AG04450 (cell line): ENCODE results near the gene CLCN3. TPM values are rescaled to one million over a fixed set of nuclear protein-coding genes. Genes with fewer than 3 reads are reported as not detected.

Source experiments
- CTCF ChIA-PET: fragments of 300-600, 350-600 bp; formaldehyde crosslinking; extraction: SDS; loops from one replicate; lab custom pipeline; 2022; ENCODE audit warnings: antibody characterized with exemption, inconsistent platforms; lab: Charles Lee
- POLR2A ChIA-PET: fragments of 350-600 bp; formaldehyde crosslinking; extraction: SDS; loops from one replicate; lab custom pipeline; 2021; ENCODE audit warnings: antibody characterized with exemption, inconsistent platforms; lab: Yijun Ruan, JAX
- DNase-seq: peaks from one replicate; pipeline ENCODE4 v3.0.0-alpha.2; 2011; ENCODE audit warnings: low read depth, low spot score
- H3K27ac ChIP-seq: one replicate; pipeline ENCODE4 v1.5.1; 2012; ENCODE audit warnings: low read depth, low read length, control low read depth
- H3K27me3 ChIP-seq: one replicate; pipeline ENCODE4 v1.6.0; 2012; ENCODE audit warnings: low read length; ENCODE audit not compliant: control insufficient read depth, insufficient read depth
- H3K4me3 ChIP-seq: 2 replicates; pipeline ENCODE4 v1.5.1; 2011; ENCODE audit warnings: mild to moderate bottlenecking, low read depth, low read length, control low read depth
- H3K9me3 ChIP-seq: 2 replicates; pipeline ENCODE4 v1.5.1; 2012; ENCODE audit warnings: low read length; ENCODE audit not compliant: control insufficient read depth, insufficient read depth
- polyA plus RNA-seq: library from polyadenylated mRNA; depleted of rRNA; stranded (reverse); fragments of >200 nt; gene quantifications from 2 replicates; pipeline ENCODE4 v1.2.3, GENCODE V29; 2011
- TF ChIP-seq, protein P1 (sequence below): IDR thresholded peaks from 2 replicates; pipeline ENCODE4 v1.5.1; 2011; ENCODE audit warnings: low read depth, low read length, control low read depth, inconsistent platforms

The CLCN3 gene
- polyA plus RNA-seq, 1 experiment: 36.5 TPM

DNA sequence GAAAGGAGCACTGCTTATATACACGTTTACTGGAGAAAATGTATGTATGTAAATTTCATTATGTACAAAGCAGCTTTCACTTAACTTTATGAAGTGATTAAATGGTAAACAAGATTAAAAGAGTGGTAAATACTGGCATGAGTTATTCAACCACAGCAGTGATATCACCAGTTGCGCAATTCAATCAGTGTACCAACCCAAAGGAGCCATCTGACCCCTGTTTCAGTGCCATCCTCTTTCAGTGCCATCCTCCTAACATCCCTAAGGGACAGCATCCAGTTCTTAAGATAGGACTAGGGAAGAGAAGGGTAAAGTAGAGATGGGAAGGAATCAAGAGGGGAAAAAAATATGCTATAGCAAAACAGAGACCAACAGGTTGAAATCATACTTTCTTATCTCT is 121.2 kb downstream of the CLCN3 start:
- DNase-seq: no peak
- CTCF ChIA-PET: no interaction called here
- Histone ChIP-seq H3K9me3 (no peaks in the 10 kb centered on the region), H3K27me3 (no peaks in the 10 kb centered on the region), H3K4me3 (no peak overlapping the region), H3K27ac (no peak overlapping the region)
- POLR2A ChIA-PET: no interaction called here
- TF ChIP-seq, protein P1, sequence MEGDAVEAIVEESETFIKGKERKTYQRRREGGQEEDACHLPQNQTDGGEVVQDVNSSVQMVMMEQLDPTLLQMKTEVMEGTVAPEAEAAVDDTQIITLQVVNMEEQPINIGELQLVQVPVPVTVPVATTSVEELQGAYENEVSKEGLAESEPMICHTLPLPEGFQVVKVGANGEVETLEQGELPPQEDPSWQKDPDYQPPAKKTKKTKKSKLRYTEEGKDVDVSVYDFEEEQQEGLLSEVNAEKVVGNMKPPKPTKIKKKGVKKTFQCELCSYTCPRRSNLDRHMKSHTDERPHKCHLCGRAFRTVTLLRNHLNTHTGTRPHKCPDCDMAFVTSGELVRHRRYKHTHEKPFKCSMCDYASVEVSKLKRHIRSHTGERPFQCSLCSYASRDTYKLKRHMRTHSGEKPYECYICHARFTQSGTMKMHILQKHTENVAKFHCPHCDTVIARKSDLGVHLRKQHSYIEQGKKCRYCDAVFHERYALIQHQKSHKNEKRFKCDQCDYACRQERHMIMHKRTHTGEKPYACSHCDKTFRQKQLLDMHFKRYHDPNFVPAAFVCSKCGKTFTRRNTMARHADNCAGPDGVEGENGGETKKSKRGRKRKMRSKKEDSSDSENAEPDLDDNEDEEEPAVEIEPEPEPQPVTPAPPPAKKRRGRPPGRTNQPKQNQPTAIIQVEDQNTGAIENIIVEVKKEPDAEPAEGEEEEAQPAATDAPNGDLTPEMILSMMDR: no peak

GRCh38 chr4:169744601-169745000 is 124.2 kb downstream of the CLCN3 start:
- no peak for DNase-seq
- ChIA-PET CTCF (interaction anchor here (0.9 kb wide), 1 partner anchor 178 kb away, joined by 4 read pairs; no protein-coding TSS in a partner anchor), POLR2A (interaction anchor here (0.7 kb wide), 2 partner anchors 13 to 899 kb away, joined by 3 read pairs; partner anchors contain the start of gene HPF1)
- TF ChIP-seq, protein P1: no peak
- H3K27me3 ChIP-seq: no peaks in the 10 kb centered on the region
- H3K4me3 ChIP-seq: no peak overlapping the region
- H3K27ac ChIP-seq: no peak overlapping the region
- H3K9me3 ChIP-seq: no peaks in the 10 kb centered on the region

- CTCF ChIA-PET: no interaction called here
- TF ChIP-seq, protein P1: no peak
- DNase-seq: no peak
- Histone ChIP-seq H3K27me3 (no peaks in the 10 kb centered on the region), H3K4me3 (no peak overlapping the region), H3K9me3 (no peaks in the 10 kb centered on the region), H3K27ac (peak overlapping the region; percentile 34)
- POLR2A ChIA-PET: no interaction called here
Measured at GRCh38 chr4:169745291-169745690, 124.9 kb downstream of the CLCN3 start.

GRCh38 chr4:169756971-169757574 is 136.7 kb downstream of the CLCN3 start:
- TF ChIP-seq, protein P1: no peak
- peak overlapping the region; percentile 95 for H3K4me3 ChIP-seq
- POLR2A ChIA-PET: interaction anchor here (1.2 kb wide), 1 partner anchor 12 kb away, joined by 3 read pairs; no protein-coding TSS in a partner anchor
- peak overlapping the region; percentile 47 for H3K27ac ChIP-seq
- H3K27me3 ChIP-seq: no peaks in the 10 kb centered on the region
- H3K9me3 ChIP-seq: no peaks in the 10 kb centered on the region
- CTCF ChIA-PET: interaction anchor here (0.9 kb wide), 1 partner anchor 144 kb away, joined by 4 read pairs; the partner anchor contains the start of gene NEK1
- DNase-seq: no peak

DNA sequence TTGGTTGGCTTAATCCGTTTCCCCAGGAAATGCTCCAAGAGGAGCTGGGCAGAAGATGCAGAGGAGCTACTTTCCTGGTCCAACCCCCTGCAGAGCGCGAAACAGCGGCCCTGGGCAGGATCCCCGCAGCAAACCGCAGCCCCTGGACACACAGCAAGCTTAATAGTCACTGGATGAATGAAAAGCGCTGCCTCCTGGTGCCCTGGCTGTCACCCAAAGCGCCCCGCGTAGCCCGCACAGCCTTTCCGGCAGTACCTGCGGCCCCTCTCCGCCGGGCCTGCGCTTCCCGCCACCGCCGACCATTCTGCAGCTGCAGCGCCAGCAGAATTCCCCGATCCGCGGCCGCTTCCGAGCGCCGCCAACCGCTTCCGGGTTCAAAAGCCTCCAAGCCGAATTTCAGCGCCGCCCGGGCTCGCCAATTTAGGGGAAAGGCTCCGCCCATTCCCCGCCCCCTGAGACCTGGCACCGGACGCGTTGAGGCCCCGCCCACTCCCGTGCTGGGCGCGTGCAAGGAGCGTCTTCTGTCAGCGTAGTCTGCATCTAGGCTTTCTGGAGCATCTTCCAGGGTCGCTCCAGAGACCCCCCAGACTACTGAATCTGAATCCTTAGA is 137.3 kb downstream of the CLCN3 start, which contains the start of gene HPF1:
Gene HPF1 (minus strand): TSS at position 370 of the 610 bp plus-strand sequence. CDS start 67 bp downstream, at position 303.
- peak within 1 kb of the TSS; percentile 47 for H3K27ac ChIP-seq
- no peaks in the 10 kb centered on the region for H3K9me3 ChIP-seq
- H3K4me3 ChIP-seq: peak within 1 kb of the TSS; percentile 95
- peak; percentile 55 for DNase-seq
- no peaks in the 10 kb centered on the region for H3K27me3 ChIP-seq
- TF ChIP-seq, protein P1: no peak
- POLR2A ChIA-PET: interaction anchor here (1.2 kb wide), 1 partner anchor 13 kb away, joined by 3 read pairs; no protein-coding TSS in a partner anchor
- CTCF ChIA-PET: interaction anchor here (0.9 kb wide), 1 partner anchor 145 kb away, joined by 4 read pairs; the partner anchor contains the start of gene NEK1
